Activated CD8-positive, alpha-beta memory T cell treated with anti-CD3 and anti-CD28 coated beads, Interleukin-2, amount 50 U/mL, for 1 hour (primary cell): ENCODE data around the gene MRPL14.

Source experiments
- DNase-seq: peaks from one replicate; pipeline ENCODE4 v3.0.0-alpha.2; 2020; ENCODE audit errors: extremely low read depth

MRPL14 gene

DNA sequence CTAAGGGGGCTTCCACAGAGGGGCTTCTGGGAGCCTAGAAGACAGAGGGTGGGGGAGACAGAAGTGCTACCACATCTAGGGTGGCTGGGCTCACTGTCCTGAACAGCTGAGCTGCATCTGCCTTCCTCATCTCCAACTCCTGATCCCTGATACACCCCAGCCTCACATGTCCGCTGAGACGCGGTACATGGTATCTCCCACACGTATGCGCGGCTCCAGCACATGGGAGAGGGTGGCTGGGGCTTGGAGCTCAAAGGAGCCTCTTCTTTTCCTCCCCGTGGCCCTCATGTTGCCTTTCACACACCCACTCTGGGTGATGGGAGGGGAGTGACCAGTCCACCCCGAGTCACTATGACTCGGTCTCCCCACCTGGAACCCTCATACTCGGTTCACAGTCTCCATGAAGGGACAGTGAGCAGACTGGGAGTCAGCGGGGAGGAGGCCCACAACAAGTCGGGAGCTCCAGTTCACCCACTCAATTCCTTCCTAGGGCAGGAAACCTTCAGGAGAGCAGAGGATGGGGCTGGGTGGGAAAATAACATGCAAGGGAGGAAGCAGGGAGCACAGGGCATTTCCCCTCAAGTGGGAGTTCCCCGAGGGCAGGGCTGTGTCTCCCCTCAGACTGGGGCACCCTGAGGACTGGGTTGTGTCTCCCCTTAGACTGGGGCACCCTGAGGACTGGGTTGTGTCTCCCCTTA, 61.7 kb downstream of the MRPL14 start:
- no peak for DNase-seq

DNA sequence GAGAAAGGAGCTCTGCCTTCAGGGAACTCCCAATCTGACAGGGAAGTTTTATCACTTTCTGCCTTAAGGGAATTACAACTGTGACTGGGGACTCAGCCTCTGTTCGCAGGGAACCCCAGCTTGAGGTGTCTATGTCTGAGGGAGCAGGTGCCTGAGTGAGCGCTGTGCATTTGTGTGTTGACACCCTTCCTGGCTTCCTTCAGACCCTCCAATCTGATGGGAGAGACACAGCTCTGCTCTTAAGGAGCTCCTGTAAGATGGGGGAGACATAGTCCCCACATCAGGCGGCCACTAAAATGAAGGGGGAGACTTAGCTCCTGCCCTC, 62.3 kb downstream of the MRPL14 start:
- no peak for DNase-seq

DNA sequence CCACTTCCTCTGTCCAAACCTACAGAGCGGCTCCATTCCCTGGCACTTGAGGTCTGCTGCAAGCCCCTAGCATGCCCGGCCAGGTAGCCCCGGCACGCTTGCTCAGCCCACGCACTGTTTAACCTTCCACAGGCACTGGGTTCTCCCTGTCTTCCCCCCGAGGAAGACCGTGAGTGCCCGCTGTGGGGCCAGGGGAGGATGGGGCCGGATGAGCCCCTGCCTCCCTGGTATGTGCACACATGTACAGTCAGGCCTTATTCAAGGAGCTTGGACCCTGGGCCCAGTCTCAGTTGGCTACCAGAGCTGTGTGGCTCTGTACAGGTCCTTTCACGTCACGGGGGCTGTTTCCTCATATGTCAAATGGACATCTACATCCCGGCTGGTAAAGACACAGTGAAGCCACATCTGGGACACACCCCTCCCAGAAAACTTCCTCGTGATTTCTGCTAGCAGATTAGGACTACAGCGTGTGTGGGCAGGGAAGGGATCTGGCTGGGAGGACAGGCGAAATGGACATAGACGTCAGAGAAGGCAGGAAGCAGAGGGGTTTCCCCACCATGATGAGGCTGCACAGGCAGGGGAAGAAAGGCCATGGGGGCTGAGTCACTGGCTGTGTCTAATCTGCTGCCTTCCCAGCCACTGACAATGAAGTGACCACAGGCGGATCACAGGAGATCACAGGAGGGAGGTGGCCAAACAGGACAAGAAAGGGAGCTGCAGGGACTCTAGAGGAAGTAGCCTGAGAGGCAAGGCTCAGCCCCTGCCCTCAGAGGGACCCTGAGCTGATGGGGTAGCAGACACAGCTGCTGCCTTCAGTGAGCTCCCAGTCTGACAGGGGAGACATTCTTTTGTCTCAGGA, 62.9 kb downstream of the MRPL14 start:
- no peak for DNase-seq

DNA sequence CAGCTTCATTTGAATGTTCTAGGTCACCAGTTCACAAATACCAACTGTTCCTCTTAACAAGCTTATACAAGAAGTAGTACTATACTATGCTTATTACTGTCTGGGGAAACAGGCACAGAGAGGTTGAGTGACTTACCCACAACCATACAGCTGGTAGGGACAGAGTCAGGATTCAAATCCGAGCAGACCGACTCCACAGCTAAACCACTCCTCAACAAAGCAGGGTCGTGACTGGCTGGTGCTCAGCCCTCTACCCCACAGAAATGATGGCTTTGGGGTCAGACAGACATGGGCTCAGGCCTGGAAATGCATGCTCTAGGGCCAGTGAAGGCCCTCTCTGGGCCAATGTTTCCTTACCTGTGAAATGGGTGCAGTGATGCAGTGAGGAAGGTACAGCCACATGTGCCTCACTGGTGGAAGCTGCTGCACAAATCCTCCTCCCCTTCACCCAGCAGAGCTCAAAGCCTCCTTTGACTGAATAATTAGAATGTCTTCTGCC, 63.6 kb downstream of the MRPL14 start:
- no peak for DNase-seq
